ENCODE measurements around the gene ZNF862.
A peak's percentile ranks its signal among the peaks of the same experiment; 100 is the strongest.

ZNF862 gene

DNA sequence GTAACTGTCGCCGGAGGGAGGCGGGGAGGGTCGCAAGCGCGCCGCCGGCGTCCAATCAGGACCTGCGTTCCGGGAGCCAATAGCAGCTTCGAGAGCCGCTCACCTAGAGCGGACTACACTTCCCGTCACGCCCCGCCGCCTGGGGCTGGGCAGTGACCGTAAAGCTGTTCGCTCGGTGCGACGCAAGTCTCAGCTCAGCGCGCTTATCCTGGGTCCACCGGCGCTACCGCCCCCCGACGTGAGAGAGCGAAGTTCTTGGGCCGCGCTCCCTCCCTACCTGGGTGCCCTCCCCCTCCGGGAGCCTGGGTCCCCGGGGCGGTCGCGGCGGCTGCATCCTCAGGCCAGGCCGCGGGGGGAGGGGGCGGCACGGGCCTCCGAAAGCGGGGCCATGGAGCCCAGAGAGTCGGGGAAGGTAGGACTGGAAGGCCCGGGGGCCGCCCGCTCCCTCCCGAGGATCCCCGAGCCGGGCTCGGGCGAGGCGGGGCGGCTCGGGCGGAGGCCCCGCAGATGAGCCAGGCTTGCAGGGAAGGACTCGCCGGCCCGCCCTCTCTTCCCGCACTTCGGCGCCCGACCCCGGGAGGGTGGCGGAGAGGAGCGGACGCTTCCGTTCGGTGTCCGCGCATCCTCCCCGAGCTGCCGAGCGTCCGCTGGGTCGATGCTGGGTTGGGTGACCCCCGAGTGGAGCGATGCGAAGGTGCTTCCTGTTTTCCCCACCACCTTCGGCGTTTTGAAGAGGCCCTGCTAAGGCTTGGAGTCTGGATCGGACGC is at the start of gene ZNF862:
TSS of gene ZNF862 (plus strand) at position 152 of the 768 bp plus-strand sequence. CDS start at position 389, 237 bp downstream.
- DNase-seq, result peak; percentile 98

DNA sequence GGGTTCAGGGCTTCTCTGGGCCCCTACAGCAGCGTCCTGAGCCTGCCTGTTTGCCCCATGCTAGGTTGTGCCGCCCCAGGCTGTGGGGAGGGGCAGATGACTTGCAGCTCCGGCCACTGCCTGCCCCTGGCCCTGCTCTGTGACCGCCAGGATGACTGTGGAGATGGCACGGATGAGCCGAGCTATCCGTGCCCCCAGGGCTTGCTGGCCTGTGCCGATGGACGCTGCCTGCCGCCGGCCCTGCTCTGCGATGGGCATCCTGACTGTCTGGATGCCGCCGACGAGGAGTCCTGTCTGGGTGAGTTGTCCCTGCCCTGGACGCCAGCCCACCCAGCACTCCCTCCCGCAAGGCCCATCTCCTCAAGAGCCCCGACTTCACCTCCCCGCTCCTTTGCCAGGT is 49.1 kb upstream of the ZNF862 start:
- DNase-seq, result no peak

DNA sequence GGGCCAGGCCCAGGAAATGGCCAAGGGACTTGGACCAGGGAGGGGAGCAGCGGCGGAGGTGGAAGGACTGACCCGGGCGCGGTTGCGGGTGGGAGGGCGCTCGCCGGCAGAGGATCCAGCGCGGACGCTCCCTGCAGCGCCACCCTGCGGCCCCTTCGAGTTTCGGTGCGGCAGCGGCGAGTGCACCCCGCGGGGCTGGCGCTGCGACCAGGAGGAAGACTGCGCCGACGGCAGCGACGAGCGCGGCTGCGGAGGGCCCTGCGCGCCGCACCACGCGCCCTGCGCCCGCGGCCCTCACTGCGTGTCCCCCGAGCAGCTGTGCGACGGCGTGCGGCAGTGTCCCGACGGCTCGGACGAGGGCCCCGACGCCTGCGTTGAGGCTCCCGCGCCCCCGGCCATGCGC is 48.0 kb upstream of the ZNF862 start:
- DNase-seq, result no peak

DNA sequence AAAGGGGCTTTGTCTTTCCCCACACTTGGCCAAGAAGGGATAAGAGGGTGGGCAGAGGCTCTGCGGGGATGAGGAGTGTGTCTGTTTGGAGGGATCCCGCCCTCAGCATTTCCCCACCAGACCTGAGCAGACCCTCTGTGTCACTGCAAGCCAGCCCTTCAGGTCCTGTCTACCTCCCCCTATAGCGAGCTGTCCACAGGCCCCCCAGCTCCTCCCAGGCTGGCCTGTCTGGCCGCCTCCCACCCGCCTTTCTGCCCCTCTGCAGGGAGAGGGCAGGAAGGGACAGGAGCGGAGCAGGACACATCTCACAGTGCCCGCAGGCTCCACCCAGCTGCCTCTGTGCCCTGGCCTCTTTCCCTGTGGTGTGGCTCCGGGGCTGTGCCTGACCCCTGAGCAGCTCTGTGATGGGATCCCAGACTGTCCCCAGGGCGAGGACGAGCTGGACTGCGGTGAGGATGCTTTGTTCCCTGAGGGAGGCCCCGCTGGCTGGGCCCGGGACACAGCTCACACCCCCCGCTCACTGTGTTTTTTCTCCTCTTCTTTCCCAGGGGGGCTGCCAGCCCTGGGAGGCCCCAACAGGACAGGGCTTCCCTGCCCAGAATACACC is 47.3 kb upstream of the ZNF862 start:
- DNase-seq, result no peak

DNA sequence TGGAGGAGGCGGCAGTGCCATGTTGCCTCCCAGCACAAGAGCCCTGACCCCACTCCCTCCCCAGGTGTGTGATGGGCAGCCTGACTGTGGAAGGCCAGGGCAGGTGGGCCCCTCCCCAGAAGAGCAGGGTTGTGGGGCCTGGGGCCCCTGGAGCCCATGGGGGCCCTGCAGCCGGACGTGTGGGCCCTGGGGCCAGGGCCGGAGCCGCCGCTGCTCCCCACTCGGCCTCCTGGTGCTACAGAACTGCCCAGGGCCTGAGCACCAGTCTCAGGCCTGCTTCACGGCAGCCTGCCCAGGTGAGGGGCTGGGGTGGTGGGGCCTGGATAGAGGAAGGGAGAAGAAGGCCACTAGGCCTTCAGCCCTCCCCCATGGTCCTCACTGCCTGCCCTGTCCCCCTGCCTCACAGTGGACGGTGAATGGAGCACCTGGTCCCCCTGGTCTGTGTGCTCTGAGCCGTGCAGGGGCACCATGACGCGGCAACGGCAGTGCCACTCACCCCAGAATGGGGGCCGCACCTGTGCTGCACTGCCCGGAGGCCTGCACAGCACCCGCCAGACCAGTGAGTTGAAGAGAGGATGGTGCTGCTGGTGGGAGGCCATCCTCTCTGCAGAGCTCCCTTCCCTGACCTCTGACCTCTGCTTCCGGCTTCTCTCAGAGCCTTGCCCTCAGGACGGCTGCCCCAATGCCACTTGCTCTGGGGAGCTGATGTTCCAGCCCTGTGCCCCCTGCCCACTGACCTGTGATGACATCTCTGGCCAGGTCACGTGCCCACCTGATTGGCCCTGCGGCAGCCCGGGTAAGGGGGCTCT is 46.6 kb upstream of the ZNF862 start:
- no peak for DNase-seq

DNA sequence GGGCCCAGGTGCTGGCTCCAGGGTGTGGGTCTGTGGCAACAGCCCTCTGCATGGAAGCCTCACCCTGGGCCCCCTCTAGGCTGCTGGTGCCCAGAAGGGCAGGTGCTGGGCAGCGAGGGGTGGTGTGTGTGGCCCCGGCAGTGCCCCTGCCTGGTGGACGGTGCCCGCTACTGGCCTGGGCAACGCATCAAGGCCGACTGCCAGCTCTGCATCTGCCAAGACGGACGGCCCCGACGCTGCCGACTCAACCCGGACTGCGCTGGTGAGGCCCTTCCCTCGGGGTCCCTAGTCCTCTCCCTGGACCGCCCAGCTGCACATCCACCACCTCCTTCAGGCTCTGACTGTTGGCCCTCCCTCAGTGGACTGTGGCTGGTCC is 46.0 kb upstream of the ZNF862 start:
- no peak for DNase-seq

DNA sequence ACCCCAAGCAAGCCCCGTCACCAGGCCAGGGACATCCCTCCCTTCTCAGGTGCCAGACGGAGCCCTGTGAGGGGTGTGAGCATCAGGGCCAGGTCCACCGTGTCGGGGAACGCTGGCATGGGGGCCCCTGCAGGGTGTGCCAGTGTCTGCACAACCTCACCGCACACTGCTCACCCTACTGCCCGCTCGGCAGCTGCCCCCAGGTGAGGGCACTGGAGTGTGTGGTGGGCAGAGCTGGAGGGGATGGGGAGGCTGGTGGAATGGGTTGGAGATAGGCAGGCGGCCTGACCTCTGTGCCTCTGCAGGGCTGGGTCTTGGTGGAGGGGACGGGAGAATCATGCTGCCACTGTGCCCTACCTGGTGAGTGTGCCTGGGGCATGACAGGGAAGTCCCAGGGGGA is 44.9 kb upstream of the ZNF862 start:
- DNase-seq, result no peak

DNA sequence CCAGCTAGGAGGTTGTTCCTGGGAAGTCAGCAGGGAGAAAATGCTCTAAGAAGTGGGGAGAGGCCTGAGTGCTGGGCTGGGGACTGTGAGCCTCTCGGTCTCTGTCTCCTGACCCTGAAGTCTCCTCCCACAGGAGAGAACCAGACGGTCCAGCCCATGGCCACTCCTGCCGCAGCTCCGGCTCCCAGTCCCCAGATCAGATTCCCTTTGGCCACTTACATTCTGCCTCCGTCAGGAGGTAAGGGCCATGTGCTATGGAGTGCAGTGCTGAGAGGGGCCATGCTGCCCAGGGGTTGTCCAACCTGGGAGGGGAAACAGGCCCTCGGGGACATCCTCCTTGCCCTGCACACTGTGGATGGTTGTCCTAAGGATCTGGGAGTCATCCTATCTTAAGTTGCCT is 43.5 kb upstream of the ZNF862 start:
- DNase-seq, result no peak

DNA sequence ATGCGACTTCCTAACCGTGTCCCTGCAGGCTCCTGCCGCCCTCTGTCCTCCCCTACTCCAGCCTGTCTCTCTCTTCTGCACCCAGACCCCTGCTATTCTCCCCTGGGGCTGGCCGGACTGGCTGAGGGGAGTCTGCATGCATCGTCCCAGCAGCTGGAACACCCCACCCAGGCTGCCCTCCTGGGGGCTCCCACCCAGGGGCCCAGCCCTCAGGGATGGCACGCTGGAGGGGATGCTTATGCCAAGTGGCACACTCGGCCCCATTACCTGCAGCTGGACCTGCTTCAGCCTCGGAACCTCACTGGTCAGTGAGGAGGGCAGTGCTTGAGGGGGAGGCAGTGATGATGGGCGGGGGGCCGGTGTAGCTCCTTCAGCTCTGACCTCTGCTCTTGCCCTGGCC is 43.0 kb upstream of the ZNF862 start:
- DNase-seq, result no peak

DNA sequence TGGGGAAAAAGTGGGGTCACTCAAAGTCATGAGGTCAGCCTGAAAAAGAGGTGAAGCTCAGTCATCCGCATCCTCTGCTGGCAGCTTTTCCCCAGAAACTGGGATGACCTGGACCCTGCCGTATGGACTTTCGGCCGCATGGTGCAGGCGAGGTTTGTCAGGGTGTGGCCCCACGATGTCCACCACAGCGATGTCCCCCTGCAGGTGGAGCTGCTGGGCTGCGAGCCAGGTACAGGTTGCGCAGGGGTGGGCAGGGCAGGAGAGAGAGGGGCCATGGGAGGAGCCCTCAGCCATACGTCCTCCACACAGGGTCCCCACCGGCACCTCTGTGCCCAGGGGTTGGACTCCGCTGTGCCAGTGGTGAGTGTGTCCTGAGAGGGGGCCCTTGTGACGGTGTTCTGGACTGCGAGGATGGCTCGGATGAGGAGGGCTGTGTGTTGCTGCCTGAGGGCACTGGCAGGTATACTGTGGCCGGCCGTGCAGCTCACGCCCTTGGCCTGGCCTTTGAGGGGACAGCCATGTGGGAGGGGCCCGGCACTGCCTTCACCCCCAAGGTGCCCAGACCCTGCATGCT is 41.8 kb upstream of the ZNF862 start:
- DNase-seq, result no peak

DNA sequence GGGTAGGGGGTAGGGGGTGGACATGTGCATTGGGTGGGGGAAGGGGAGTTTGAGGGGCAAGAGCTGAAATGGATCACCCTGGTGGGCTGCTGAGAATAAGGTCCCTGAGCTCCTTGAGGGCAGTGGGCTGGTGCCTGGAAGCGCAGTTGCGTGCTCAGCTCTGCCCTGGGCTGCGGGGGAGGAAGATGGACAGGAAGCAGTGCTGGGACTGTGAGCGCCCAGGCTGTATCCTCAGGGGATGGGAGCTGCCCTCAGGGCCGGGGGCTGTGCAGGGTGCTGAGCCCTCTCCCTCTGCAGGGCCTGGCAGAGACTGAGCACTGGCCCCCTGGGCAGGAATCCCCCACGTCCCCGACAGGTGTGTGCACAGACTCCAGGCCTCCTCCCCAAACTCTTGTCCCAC is 40.4 kb upstream of the ZNF862 start:
- no peak for DNase-seq

DNA sequence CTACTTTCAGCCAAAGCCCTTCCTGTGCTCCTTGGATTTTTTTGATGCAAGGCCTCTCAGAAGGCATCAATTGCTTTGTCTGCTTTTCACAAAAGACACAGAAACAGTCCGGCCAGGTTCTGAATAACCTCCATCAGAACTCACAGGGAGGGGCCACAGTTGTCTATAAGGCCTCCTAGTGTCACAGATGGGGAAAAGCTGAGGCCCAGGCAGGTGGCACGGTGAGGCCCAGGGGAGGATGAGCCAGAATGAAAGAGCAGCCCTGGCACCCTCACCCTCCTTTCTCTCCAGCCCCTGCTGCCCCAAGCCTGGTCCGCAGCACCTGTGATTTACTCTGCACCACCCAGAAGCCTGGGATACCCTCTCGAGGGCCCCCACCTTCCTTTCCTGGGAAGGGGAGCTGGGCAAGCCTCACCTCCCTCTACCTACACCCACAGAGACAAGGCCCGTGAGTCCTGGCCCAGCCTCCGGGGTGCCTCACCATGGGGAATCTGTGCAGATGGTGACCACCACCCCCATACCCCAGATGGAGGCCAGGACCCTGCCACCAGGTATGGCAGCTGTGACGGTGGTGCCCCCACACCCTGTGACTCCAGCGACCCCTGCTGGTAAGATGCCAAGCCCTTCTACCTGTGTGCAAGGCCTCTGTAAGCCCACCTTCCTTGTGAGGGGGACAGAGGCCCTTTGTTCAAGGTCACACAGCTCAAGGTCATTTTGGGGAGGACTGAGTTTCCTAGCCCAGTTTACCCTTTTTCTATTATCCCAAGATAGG is 38.6 kb upstream of the ZNF862 start:
- DNase-seq, result no peak

DNA sequence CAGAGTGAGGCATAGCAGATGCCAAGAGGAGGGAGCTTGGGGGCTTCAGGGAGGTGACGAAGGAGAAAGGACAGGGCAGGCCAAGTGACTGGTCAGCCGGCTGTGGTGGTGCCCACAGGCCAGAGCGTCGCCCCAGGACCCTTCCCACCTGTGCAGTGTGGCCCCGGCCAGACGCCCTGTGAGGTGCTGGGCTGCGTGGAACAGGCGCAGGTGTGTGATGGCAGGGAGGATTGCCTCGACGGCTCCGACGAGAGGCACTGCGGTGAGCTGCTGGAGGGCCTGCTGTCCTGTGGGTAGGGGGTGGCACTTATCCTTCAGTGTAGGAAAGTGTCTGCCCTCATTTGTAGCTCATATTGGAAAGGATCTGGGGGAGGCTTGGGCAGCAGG is 38.0 kb upstream of the ZNF862 start:
- no peak for DNase-seq

DNA sequence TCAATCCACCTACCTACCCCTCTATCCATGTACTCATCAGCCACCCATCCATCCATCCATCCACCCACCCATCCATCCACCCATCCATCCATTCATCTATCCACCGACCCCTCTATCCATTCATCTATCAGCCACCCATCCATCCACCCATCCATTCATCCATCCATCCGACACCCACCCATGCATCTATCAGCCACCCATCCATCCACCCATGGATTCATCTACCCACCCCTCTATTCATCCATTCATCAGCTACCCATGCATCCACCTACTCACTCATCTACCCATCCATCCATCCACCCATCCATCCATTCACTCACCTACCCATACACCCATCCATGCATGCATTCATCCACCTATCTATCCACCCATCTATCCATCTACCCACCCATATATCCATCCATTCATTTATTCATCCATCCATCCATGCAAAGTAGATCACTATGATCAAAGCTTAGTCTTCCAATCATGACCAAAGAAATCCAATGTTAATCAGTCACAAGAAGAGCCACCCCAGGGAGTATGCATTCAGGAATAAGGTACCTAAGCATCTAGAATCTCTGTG is 37.1 kb upstream of the ZNF862 start:
- no peak for DNase-seq

DNA sequence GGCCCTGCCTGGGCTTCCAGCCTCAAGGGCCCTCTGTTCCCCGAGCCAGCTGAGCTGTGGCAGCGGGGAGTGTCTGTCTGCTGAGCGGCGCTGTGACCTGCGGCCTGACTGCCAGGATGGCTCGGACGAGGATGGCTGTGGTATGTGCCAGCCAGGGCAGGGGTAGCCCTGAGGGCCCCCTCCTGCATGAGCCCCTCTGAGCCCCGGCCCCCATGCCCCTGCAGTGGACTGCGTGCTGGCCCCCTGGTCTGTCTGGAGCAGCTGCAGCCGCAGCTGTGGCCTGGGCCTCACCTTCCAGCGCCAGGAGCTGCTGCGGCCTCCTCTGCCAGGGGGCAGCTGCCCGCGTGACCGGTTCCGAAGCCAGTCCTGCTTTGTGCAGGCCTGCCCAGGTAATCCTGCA is 36.4 kb upstream of the ZNF862 start:
- no peak for DNase-seq

DNA sequence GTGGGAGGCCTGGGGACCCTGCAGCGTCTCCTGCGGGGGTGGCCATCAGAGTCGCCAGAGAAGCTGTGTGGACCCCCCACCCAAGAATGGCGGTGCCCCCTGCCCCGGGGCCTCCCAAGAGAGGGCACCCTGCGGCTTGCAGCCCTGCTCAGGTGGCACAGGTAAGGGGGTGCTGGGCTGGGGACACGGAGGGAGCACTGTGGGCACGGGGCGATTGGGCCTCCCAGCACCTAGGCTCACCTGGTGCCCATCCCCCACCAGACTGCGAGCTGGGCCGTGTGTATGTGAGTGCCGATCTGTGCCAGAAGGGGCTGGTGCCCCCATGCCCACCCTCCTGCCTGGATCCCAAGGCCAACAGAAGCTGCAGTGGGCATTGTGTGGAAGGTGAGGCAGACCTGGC is 35.2 kb upstream of the ZNF862 start:
- DNase-seq, result no peak

DNA sequence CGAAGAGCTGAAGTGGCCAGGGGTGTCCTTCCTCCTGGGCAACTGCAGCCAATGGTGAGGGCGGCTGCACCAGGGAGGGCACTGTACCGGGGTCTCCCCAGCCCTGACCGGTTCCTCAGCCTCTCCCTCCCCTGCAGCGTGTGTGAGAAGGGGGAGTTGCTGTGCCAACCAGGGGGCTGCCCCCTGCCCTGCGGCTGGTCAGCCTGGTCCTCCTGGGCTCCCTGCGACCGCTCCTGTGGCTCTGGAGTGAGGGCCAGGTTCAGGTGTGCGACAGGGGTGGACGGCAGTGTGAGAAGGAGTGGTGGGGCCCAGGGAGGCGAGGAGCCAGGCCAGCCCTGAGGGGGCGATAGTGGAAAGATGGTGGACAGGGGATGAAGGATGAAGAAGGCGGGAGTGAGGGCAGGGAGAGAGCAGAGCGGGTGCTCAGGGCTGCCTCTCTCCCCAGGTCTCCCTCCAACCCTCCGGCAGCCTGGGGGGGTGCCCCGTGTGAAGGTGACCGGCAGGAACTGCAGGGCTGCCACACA is 34.6 kb upstream of the ZNF862 start:
- DNase-seq, result no peak

DNA sequence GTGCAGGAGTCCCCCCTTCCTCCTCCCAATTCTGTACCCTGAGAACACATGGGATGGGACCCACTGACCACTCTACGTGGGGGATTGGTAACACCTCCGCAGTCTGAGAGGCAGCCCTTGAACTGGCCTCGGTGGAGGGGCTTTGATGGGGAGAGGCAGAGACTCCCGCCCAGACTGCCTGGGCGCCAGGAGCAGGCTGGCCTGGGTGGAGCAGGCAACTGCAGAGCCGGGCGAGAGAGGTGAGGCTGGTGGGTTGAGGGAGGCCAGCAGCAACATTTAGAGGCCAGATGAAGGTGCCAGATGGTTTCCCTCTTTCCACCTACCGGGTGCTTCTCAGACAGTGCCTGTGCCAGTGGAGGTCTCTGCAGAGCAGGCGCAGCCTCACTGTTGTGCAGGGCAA is 34.1 kb upstream of the ZNF862 start:
- DNase-seq, result no peak

DNA sequence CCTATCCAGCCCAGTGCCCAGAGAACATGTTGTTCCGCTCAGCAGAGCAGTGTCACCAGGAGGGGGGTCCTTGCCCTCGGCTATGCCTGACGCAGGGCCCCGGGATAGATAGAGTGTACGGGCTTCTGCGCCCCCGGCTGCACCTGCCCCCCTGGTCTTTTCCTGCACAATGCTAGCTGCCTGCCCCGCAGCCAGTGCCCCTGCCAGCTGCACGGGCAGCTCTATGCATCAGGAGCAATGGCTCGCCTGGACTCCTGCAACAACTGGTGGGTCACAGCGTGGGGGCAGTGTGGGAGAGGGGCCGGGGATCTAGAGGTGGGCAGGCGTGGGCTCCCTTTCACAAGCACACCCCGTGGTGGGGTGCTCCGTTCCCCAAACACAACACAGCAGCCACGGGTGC is 31.4 kb upstream of the ZNF862 start:
- DNase-seq, result no peak

DNA sequence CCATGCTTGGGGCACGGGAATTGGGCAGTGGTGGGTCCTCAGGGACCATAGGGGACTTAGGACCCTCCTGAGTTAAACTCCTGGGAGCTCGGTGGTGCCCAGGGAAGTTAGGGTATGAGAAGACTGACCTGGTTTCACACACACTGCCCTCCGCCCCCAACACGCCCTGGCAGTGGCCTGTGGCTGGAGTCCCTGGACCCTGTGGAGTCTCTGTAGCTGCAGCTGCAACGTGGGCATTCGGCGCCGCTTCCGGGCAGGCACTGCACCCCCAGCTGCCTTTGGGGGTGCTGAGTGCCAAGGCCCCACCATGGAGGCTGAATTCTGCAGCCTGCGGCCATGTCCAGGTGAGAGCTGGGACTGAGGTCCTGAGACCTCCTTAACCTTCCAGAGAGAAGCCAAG is 29.9 kb upstream of the ZNF862 start:
- DNase-seq, result no peak

DNA sequence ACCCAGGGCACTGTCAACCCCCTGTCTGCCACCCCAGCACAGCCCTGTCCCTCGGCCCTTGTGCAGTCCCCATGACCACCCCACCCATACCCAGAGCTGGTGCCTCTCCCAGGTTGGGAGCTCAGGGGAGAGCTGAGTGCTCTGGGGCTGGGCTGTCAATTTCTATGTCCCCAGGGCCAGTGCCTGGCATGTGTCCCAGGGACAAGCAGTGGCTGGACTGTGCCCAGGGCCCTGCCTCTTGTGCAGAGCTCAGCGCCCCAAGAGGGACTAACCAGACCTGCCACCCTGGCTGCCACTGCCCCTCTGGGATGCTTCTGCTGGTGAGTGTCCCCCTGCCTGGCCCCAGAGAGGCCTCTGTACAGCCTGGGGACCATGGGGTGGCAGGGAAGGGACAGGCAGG is 29.0 kb upstream of the ZNF862 start:
- no peak for DNase-seq

DNA sequence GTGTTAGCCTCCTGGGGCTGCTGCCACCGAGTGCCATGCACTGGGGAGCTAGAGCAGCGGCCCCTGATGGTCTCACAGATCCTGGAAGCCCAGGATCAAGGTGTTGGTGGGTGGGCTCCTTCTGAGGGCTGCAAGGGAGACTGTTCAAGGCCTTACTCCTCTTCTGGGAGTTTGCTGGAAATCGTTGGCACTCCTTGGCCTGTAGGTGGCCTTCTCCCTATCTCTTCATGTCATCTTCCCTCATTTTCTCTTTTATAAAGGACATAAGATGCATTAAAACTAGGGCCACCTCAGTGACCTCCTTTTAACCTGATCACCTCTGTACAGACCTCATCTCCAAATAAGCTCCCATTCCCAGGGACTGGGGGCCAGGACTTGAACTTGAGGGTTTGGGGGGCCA is 27.0 kb upstream of the ZNF862 start:
- no peak for DNase-seq
